Vagina (tissue), 2 donors: ENCODE results near the gene RPS6KC1.

Experiments used
- POLR2A ChIP-seq, 2 donors: fragments of 450-650 bp; IDR thresholded peaks; one replicate each; pipeline ENCODE4 v1.6.1; 2017; ENCODE audit warnings: antibody characterized with exemption in 2 of 2, mild to moderate bottlenecking in 2 of 2, moderate library complexity in 2 of 2
- POLR2AphosphoS5 ChIP-seq, 2 donors: sonication (generic); formaldehyde crosslinking; IDR thresholded peaks; one replicate each; pipeline ENCODE4 v1.9.0; 2017; ENCODE audit warnings: antibody characterized with exemption in 2 of 2, mild to moderate bottlenecking in 2 of 2, low read depth in 1 of 2; ENCODE audit not compliant: insufficient read depth in 1 of 2
- TF ChIP-seq, protein P1 (sequence below), 3 experiments: fragments of 450-650 bp in 2 of 3; fragments of 200-600 bp in 1 of 3; sonication (generic) in 1 of 3; IDR thresholded peaks; one replicate each; pipeline ENCODE4 v1.5.1; 2017 to 2019; ENCODE audit warnings: antibody characterized with exemption in 3 of 3, mild to moderate bottlenecking in 2 of 3, moderate library complexity in 2 of 3

DNA sequence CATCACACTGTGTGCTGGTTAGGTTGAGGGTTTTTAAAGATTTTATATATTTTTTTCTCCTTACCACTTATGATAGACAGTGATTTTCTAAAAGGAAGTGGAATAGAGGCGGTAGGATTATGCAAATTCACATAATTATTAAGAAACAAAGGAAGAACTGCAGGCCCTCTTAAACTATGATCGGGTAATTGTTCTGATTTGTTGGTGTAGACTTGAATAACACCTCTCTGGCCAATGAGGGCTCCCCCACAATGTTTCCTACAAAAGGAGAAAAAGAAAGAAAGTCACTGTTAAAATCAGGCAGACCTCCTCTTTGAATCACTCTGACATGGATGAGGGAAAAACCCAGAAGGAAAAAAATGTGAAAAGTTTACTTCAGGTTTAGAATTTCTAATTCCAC is 241.6 kb downstream of the RPS6KC1 start:
- TF ChIP-seq, protein P1, sequence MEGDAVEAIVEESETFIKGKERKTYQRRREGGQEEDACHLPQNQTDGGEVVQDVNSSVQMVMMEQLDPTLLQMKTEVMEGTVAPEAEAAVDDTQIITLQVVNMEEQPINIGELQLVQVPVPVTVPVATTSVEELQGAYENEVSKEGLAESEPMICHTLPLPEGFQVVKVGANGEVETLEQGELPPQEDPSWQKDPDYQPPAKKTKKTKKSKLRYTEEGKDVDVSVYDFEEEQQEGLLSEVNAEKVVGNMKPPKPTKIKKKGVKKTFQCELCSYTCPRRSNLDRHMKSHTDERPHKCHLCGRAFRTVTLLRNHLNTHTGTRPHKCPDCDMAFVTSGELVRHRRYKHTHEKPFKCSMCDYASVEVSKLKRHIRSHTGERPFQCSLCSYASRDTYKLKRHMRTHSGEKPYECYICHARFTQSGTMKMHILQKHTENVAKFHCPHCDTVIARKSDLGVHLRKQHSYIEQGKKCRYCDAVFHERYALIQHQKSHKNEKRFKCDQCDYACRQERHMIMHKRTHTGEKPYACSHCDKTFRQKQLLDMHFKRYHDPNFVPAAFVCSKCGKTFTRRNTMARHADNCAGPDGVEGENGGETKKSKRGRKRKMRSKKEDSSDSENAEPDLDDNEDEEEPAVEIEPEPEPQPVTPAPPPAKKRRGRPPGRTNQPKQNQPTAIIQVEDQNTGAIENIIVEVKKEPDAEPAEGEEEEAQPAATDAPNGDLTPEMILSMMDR (IDR thresholded peaks at IDR 0.05) = no peak
- TF ChIP-seq POLR2AphosphoS5 (IDR thresholded peaks at IDR 0.05; ENCODE audit: insufficient read depth in 1 of 2, low read depth in 1 of 2) (no peak), POLR2A (IDR thresholded peaks at IDR 0.05) (no peak)
